ENCODE results near the gene MROH2A.

The MROH2A gene

GRCh38 chr2:233802132-233802815, 24.1 kb downstream of the MROH2A start:
- DNase-seq, result no peak

DNA sequence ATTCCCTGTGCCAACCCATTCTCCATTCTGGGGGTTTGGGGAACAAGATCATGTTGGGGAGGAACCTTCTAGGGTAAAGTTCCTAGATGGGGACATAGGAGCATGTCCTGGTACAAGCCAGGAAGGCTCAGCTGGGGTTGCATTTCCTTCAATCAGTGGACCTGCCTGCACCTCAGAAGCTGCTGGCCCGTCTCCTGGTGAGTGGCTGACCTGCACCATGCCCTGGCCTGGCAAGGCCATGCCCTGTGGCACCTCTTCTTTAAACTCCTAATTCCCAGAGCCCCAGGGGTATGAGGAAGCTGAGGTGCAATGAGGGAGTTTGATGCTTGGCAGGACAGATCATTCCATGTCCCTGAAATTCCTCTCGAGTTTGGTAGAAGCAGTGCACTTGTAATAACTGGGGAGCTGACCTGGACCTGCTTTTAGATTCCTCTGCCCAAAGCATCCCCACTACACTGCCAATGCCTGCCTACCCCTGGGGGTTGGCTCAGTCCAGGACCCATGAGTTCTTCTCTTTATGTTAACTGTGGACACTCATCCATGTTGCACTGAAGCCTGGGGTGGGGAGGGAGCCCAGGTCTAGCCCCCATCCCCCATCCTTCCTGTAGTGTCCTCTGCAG, 25.3 kb downstream of the MROH2A start:
- DNase-seq, result no peak

GRCh38 chr2:233803994-233804393, 25.9 kb downstream of the MROH2A start:
- DNase-seq, result no peak

DNA sequence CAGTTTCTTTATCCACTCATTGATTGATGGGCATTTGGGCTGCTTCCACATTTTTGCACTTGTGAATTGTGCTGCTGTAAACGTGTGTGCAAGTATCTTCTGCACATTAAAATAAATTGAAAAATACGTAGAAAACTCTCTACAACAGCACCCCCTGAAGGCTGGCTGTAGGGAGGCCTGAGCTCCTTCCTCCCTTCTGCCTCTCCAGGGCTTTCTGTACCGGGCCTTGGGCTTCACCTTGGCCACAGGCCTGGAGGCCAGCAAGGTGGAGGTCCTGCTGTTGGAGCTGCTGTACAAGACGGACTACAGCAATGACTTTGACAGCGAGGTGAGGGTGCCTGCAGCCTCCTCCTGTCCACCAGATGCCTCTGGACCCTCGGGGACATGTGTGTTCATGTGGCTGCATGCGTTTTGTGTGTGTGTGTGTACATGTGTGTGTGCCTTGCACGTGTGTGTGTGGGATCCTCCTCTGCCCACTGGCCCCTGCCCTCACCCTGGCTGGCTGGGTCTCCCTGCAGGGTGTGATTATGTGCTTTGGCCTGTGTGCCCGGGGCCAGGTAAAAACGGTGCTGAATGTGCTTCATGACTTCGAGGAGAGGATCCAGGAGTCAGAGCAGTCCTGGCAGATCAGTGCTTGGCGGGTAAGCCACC, 29.2 kb downstream of the MROH2A start:
- no peak for DNase-seq

DNA sequence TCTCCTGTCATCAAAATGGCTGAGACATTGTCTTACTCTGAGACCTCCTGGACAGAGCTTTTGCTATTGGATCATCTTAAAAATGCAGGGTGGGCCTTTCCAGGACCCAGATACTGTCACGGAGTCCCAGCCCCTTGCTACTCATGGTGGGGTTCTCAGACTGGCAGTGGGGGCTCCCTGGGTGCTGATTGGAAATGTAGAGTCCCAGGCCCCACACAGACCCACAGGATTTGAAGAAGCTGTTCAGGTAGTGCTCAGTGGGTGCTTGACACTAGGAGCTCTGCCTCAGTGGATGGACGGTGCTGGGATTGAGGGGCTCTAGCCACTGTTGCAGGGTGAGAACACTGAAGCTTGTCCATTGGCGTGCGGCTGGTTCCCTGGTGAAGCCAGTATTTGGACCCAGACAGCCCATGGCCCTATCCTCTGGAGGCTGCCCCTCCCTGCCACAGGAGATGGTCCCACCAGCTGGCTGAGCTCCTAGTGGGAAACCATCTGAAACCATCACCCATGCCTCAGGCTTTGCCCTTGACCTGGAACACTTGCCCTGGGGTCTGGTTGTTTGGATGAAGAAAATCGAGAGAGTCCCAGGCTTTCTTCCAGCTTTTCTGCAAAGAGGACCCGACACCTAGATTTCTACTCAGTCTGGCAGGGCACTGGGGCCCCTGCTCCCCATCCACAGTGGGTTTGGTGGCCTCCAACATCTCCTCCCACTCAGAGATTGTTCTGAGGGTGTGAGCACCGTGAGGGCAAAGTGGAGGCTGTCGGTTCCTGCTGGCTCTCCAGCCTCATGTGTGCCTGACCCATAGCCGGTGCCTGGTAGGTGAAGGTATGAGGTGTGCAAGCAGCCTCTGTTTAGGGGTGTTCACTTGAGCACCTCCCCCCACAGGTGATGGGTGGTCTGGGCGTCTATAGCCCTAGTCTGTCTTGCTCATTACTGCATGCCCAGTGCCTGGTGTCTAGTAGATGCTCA, 30.1 kb downstream of the MROH2A start:
- no peak for DNase-seq

DNA sequence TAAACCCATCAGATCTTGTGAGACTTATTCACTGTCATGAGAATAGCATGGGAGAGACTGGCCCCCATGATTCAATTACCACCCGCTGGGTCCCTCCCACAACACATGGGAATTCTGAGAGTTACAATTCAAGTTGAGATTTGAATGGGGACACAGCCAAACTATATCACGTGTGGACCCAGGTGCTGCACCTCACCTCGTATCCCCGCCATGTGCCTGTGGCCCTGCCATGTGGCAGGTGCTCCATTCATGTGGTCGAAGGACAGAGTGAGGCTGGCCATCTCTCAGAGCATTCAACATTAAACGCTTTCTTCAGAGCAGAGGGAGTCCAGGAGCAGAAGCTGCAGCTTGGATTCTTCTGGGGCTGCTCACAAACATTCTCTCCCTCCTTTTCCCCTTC, 32.3 kb downstream of the MROH2A start:
- DNase-seq, result no peak

- no peak for DNase-seq
Observed at GRCh38 chr2:233811087-233811486, 33.0 kb downstream of the MROH2A start.

- DNase-seq, result no peak
Observed at GRCh38 chr2:233811732-233812131, 33.6 kb downstream of the MROH2A start.

- DNase-seq, result no peak
Observed at GRCh38 chr2:233813236-233814055, 35.3 kb downstream of the MROH2A start.

DNA sequence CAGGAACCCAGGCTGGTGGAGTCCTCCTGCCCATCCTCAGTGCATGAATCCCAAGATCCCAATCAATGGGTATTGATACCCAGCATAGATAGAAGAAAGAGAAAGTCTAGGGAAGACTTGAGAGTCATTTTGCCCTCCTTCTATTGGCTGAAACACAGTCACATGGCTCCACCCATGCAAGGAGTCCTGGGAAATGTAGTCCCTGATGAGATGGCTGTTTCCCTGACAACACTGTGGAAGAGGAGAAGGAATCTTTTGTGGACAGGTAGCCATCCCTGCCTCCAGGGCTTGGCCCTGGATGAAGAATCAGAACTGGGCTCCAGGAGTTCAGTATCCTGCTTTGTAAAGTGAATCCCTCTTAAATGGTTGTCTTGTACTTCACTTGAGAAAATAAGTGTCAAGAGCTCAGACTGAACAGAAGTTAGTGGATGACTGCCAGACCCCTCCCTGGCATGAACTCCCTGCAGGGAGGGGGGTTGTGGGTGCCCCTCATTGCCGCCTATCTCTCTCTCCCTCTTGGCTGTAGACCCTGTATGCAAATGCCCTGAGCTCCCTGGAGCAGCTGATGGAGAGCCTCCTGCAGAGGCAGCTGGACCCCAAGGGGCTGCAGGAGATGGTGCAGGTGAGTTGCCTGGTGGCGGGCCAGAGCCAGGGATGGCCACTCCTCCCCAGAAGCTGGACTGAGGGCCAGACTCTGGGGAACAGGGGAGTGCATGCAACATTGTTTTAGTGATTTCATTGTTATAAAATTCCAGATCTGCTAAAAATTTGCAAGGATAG, 36.1 kb downstream of the MROH2A start:
- DNase-seq, result no peak

GRCh38 chr2:233815861-233816260, 37.7 kb downstream of the MROH2A start:
- no peak for DNase-seq

DNA sequence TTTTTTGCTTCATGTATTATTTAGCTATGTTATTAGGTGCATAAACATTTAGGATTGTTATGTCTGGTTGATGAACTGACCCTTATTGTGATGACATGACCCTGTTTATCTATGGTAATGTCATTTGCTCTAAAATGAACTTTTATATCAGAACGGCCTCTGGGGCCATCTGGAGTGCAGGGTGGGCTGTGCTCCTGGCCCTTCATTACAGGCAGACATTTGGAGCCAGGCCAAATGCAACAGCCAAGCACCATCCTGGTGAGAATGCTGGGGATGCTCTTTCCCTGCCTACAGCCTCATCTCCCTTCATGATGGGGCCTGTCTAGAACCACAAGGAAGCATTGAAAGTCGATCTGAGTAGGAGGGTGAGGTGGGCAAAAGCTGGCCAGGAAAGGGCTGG, 38.2 kb downstream of the MROH2A start:
- peak in 1 of 2 experiments; percentile 28 for DNase-seq

DNA sequence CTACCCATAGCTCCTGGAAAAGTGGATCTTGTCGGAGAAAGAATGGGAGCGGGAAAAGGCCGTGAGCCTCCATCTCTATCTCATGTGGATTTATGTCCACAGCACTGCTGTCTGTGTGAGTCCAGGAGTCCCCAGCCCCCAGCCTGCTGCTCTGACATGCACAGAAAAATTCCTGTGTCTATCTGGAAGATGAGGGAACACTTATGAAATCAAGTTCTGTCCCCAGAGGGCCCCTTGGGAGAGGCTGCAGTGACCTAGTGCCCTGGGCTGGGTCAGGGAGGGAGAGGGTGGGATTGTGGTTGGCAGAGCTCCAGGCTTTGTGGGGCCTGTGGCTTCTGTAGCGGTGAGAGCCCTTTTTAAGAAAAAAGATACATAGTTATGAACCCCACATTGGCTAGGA, 38.6 kb downstream of the MROH2A start:
- no peak for DNase-seq

- no peak for DNase-seq
Observed at GRCh38 chr2:233817361-233817911, 39.3 kb downstream of the MROH2A start.

- DNase-seq, result no peak
Observed at GRCh38 chr2:233817995-233818638, 40.0 kb downstream of the MROH2A start.

DNA sequence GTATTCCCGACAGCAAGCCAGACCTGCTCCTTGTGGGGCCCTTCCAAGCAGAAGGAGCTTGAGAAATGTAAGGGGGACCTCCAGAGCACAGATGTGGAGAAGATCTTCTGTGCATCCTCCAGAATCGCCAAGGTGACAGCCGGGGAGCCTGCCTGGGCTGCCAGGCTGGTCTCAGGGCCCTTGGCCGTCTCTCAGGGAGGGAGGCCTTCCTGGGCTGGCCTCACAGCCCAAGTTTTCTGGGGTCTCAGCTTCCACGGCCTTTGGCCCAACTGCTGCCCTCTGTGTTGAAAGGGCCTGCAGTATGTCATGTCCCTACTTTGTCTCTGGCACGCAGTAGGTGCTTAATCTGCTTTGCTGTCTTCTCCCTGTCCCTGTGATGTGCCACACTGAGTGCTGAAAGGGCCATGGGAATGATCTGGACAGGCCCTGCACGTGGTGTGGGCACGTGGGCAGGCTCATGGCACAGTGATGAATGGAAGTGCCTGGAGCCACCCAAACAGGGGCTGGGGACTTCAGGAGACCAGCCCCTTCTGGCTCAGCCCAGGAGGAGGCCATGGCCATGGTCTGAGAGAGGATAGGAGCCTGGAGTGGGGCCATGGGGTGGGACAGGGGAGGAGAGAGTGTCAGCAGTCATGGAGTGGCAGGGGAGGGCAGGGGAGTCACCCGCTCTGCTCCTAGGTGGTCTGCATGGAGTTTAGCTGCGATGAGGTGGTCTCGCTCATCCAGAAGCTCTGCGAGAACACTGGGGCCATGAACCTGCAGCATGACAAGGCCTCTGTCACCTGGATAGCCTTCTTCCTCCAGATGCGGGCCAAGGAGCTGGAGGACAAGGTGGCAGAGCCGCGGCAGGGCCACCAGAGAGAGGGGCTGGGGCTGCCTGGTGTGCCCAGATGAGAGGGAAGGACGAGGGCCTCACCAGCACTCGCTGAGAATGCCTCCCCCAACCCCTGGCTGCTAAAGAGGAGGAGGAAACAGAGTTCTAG, 40.8 kb downstream of the MROH2A start:
- no peak for DNase-seq

DNA sequence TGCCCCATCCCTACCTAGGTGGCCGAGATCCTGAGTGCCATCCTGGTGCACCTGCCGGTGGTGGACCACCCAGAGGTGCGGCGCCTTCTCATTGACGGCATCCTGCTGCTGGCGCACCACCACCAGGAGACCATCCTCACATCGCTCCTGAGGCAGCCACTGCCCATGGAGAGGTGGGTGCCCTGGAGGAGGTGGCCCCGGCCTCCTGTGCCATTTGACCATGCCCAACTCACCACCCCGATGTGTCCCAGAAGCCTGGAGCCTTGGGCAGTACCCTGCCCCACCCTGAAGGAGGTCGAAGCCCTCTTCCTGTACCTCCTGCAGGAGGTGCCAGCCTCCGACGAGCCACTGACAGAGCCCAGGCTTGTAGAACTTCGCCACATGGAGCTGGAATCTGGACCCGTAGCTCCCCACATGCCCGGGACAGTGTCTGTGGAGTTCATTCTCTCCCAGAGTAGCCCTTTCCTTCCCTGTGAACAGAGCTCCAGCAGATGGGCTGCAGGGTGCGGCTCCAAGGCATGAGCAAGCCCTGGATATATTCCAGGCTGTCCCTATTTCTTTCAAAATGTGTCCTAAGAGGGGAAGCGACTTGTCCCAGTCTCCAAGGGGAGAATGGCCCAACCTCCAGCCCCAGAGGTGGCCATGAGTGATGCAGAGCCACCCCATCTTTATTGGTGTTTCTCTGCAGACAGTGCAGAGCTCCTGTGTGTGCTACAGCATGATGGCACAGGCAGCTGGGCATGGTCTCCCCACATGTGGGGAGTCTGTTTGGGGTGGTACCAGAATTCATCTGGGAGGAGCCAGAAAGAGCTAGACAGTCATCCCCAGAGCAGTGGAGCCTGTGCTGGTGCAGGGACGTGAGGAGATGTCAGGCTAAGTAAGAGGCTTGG, 42.0 kb downstream of the MROH2A start:
- DNase-seq, result no peak

- no peak for DNase-seq
Observed at GRCh38 chr2:233820774-233821105, 42.6 kb downstream of the MROH2A start.

Data from NCI-H2081 (cell line).